Spleen (tissue), 13 donors: ENCODE measurements around the gene PELI3. TPM values are rescaled to one million over a fixed set of nuclear protein-coding genes. Genes with fewer than 3 reads are reported as not detected.

Source experiments
- DNase-seq: peaks from one replicate; pipeline ENCODE4 v3.0.0-alpha.2; 2020
- H3K27ac ChIP-seq, 8 donors: fragments of 200-600 bp; sonication (generic) in 7 of 8; 1 replicate in 4 of 8; 2 replicates in 4 of 8; pipeline versions ENCODE4 v1.5.0 to v1.8.0; 2016 to 2021; ENCODE audit warnings: inconsistent platforms in 4 of 8, mild to moderate bottlenecking in 4 of 8, moderate library complexity in 1 of 8
- H3K27me3 ChIP-seq, 7 donors: fragments of 200-600 bp; sonication (generic) in 6 of 7; replicated peaks in 1 of 7; 1 replicate in 4 of 7; 2 replicates in 3 of 7; pipeline versions ENCODE4 v1.5.0 to v1.8.0; 2016 to 2021; ENCODE audit warnings: inconsistent platforms in 3 of 7, mild to moderate bottlenecking in 1 of 7
- H3K36me3 ChIP-seq, 6 donors: fragments of 200-600 bp; sonication (generic) in 5 of 6; 1 replicate in 4 of 6; 2 replicates in 2 of 6; pipeline versions ENCODE4 v1.5.0 to v1.8.0; 2016 to 2021; ENCODE audit warnings: inconsistent platforms in 2 of 6
- H3K4me1 ChIP-seq, 6 donors: fragments of 200-600 bp; sonication (generic) in 5 of 6; 1 replicate in 3 of 6; 2 replicates in 3 of 6; pipeline versions ENCODE4 v1.5.0 to v1.8.0; 2016 to 2021; ENCODE audit warnings: inconsistent platforms in 3 of 6
- H3K4me3 ChIP-seq, 8 donors: fragments of 200-600 bp; sonication (generic) in 7 of 8; 1 replicate in 4 of 8; 2 replicates in 4 of 8; pipeline versions ENCODE4 v1.5.0 to v1.8.0; 2016 to 2021; ENCODE audit warnings: inconsistent platforms in 4 of 8, mild to moderate bottlenecking in 4 of 8, moderate library complexity in 2 of 8
- H3K9me3 ChIP-seq, 8 donors: fragments of 200-600 bp; sonication (generic) in 7 of 8; 1 replicate in 4 of 8; 2 replicates in 4 of 8; pipeline versions ENCODE4 v1.5.0 to v1.8.0; 2016 to 2021; ENCODE audit warnings: inconsistent platforms in 4 of 8
- POLR2A ChIP-seq, 3 donors: fragments of 450-650 bp; IDR thresholded peaks; one replicate each; pipeline ENCODE4 v1.5.1; 2017; ENCODE audit warnings: antibody characterized with exemption in 3 of 3, mild to moderate bottlenecking in 1 of 3
- POLR2AphosphoS5 ChIP-seq, 3 donors: sonication (generic); formaldehyde crosslinking; IDR thresholded peaks; one replicate each; pipeline ENCODE4 v1.5.1; 2017; ENCODE audit warnings: antibody characterized with exemption in 3 of 3
- WGBS, 5 donors: extraction: QIAGEN DNeasy Blood & Tissue Kit in 3 of 5; methylation state at CpG; one replicate each; pipeline versions ENCODE4 v1.1.5 to v1.1.7; 2013 to 2018; 5-methylcytosine and 5-hydroxymethylcytosine counted together
- intact Hi-C: fragments of 100-400 bp; cut with DNase I; formaldehyde crosslinking; loops from one replicate; pipeline ENCODE4 v1.15.0; 2023; ENCODE audit warnings: low total_unique reads
- long read RNA-seq, 2 donors: transcript quantifications; one replicate each; lab custom pipeline, GENCODE V29; 2026
- polyA plus RNA-seq, 3 donors: library from polyadenylated mRNA; stranded (reverse); fragments of 200-250 nt; gene quantifications; one replicate each; pipeline ENCODE4 v1.2.1, GENCODE V29; 2013
- total RNA-seq, 7 donors: library from RNA; depleted of rRNA in 3 of 7; stranded (reverse); fragments of >200 nt in 3 of 7; fragmentation: NEBNext Ultra II Directional in 4 of 7; extraction: Animal tissue kit (Norgen Biotek cat#: 25700) in 4 of 7; gene quantifications; one replicate each; pipeline versions ENCODE4 v1.1.0 to v1.2.1, GENCODE V29; 2016 to 2021
- TF ChIP-seq, protein P1 (sequence below), 11 experiments: fragments of 200-600 bp in 7 of 11; fragments of 450-650 bp in 4 of 11; sonication (generic) in 4 of 11; IDR thresholded peaks in 8 of 11; conservative IDR thresholded peaks in 3 of 11; 1 replicate in 7 of 11; 2 replicates in 4 of 11; pipeline versions ENCODE4 v1.4.0 to v1.8.0; 2016 to 2021; ENCODE audit warnings: antibody characterized with exemption in 11 of 11, inconsistent platforms in 4 of 11, mild to moderate bottlenecking in 1 of 11
- donor health status: healthy with polysubstance abuse.
- donor health status: DM: no; HTN: no; CAD: no; lungs with moderate emphysema.
- donor health status: DM: no; HTN: no; CAD: no.
- donor health status: Bipolar disorder and iron deficiency.
- donor health status: healthy.
- donor health status: DM: no; HTN: no; CAD: no.
- donor health status: DM: yes; HTN: yes; CAD: no.

Gene PELI3, protein sequence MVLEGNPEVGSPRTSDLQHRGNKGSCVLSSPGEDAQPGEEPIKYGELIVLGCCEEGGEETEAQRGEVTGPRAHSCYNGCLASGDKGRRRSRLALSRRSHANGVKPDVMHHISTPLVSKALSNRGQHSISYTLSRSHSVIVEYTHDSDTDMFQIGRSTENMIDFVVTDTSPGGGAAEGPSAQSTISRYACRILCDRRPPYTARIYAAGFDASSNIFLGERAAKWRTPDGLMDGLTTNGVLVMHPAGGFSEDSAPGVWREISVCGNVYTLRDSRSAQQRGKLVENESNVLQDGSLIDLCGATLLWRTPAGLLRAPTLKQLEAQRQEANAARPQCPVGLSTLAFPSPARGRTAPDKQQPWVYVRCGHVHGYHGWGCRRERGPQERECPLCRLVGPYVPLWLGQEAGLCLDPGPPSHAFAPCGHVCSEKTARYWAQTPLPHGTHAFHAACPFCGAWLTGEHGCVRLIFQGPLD
- total RNA-seq = 10 to 100 TPM in 5 of 7 donors, 1 to 10 TPM in 2; 4.9 to 14.6 (median 10.7) TPM
- 1 to 10 TPM; 2.4 to 6.4 (median 2.7) TPM for polyA plus RNA-seq
- long read RNA-seq, donor 1, partial matches to known transcripts = 0 of 1 reads
- long read RNA-seq, donor 1, other reads (novel, unspliced or antisense) = 0 of 1 reads
- long read RNA-seq, donor 2, partial matches to known transcripts = 0 of 2 reads
- long read RNA-seq, donor 2, other reads (novel, unspliced or antisense) = 0 of 2 reads

DNA sequence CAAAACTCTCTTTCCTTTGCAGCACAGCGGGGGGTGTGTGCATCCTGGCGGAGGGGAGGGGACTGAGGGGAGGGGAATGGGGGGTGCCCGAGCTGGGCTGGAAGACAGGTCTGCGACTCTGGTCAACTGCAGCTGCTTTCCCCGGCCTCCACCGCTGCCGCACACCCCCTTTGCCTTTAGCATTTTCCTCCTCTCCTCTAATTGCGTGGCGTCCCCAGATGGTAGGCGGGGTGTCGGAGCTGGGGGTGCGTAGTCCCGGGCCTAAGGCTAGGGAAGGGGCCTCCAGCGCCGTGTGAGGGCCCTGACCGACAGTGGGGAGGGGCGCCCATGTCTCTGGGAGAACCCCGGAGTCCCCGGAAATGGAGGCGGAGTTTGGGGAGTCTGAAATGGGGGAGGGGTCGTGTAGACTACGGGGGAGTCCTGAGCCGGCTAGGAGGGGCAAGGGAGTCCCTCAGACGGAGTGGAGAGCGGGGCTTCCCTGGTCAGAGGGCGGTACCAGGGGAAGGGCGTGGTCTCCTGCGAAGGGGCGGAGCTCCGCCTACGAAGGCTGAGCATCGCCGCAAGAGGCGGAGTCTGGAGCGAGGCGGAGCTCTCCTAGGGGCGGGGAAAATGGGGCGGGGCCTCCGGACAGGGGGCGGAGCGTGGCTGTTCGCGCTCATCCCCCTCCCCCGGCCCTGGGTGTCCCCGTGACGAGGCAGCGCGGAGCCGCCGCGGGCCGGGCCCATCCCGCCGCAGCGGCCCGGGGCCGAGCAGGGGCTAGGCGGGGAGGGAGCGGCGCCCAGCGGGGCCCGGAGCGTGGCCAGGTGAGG, at the start of gene PELI3:
TSS of gene PELI3 (plus strand) at position 681 of the 809 bp plus-strand sequence. CDS start 1,224 bp downstream, outside the sequence.
- Histone ChIP-seq H3K27me3 (no peaks in the 10 kb centered on the region), H3K27ac (peak within 1 kb of the TSS; percentile 3 to 89 (median 78)), H3K4me3 (peak within 1 kb of the TSS; percentile 33 to 84 (median 60)), H3K9me3 (peaks cover 0 to 5% (median 1%) of the 10 kb centered on the region in 8 donors), H3K36me3 (peaks cover 0 to 4% (median 0%) of the 10 kb centered on the region in 6 donors), H3K4me1 (peaks cover 10 to 54% (median 41%) of the 10 kb centered on the region in 6 donors)
- 0 to 1% (median 1%) methylated on average over 29 to 63 of the region's 63 CpGs for WGBS, 5 donors
- TF ChIP-seq POLR2A (IDR thresholded peaks at IDR 0.05) = peak in 1 of 3 donors; percentile 20
- peak; percentile 79 to 85 (median 80) for TF ChIP-seq POLR2AphosphoS5 (IDR thresholded peaks at IDR 0.05)
- TF ChIP-seq, protein P1, sequence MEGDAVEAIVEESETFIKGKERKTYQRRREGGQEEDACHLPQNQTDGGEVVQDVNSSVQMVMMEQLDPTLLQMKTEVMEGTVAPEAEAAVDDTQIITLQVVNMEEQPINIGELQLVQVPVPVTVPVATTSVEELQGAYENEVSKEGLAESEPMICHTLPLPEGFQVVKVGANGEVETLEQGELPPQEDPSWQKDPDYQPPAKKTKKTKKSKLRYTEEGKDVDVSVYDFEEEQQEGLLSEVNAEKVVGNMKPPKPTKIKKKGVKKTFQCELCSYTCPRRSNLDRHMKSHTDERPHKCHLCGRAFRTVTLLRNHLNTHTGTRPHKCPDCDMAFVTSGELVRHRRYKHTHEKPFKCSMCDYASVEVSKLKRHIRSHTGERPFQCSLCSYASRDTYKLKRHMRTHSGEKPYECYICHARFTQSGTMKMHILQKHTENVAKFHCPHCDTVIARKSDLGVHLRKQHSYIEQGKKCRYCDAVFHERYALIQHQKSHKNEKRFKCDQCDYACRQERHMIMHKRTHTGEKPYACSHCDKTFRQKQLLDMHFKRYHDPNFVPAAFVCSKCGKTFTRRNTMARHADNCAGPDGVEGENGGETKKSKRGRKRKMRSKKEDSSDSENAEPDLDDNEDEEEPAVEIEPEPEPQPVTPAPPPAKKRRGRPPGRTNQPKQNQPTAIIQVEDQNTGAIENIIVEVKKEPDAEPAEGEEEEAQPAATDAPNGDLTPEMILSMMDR (IDR thresholded peaks at IDR 0.05 in 8 of 11, conservative IDR thresholded peaks at IDR 0.05 in 3 of 11) = no peak
- peak; percentile 98 for DNase-seq
- intact Hi-C loops = no loop called here

DNA sequence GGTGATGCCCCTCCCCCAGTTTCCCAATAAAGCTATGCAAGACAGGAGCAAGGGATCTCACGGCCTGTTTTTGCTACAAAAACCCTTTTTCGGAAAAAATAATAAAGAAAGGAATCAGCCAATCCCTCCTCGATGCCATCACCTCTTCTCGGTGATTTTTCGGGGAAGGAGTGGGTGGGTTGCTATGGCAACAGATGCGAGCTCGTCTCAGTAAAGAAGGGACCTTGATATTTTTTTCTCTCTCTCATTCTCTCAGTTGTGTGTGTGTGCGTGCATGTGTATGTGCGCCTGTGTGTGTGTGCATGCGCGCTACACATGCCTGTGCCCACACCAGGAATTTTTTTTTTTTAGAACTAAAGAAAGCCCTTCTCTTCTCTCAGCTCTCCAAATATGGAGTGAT, 49.7 kb upstream of the PELI3 start:
- DNase-seq = no peak
- Histone ChIP-seq H3K27ac (no peak overlapping the region), H3K27me3 (peaks cover 0 to 86% (median 32%) of the 10 kb centered on the region in 7 donors), H3K36me3 (no peaks in the 10 kb centered on the region), H3K4me1 (peaks cover 0 to 20% (median 3%) of the 10 kb centered on the region in 6 donors), H3K4me3 (no peak overlapping the region), H3K9me3 (peaks cover 0 to 7% (median 0%) of the 10 kb centered on the region in 8 donors)
- intact Hi-C loops = no loop called here
- TF ChIP-seq, protein P1 (IDR thresholded peaks at IDR 0.05 in 8 of 11, conservative IDR thresholded peaks at IDR 0.05 in 3 of 11) = no peak
- TF ChIP-seq POLR2AphosphoS5 (IDR thresholded peaks at IDR 0.05) = no peak
- TF ChIP-seq POLR2A (IDR thresholded peaks at IDR 0.05) = no peak
- WGBS, 5 donors = 64 to 70% (median 66%) methylated on average over 11 of the region's 11 CpGs

DNA sequence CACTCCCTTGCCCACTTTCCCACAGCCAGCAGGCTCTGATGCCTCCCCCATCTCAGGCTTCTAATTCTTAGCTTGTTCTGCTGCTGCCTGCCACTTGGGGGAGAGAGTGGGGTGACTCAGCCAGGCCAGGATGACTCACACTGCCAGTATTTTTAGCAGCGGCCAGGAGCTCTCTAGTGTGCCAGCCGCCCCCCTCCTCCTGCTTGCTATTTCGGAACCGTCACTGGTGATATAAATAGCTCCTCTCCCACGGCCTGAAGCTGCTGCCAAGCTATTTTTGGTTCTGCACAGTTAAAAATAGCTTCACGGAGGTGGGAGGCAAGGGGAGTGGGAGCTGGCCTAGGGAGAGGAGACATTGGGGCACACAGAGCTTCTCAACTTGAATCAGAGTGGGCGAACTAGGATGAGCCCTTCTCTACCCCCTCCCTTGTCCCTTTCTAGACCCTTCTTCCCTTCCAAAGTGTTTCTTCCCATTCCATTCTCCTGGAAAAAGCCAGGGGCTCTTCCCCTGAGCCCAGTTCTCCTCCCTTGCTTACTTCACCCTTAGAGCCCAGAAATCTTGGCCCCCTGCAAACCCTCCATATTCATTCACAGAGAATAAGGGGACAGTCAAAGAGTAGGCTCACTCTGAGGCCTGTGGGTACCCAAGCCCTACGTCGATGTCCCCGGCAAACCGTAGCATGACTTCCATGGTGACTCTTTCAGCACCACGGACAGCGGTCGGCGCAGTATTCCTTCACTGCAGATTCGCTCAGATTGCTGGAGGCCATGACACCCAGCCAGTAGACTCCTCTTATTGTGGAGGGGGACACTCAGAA, 48.3 kb upstream of the PELI3 start:
- peaks cover 0 to 78% (median 32%) of the 10 kb centered on the region in 7 donors for H3K27me3 ChIP-seq

More for the DNA sequence above, 48.3 kb upstream of the PELI3 start:
- Histone ChIP-seq H3K4me3 (no peak overlapping the region), H3K9me3 (peaks cover 0 to 7% (median 0%) of the 10 kb centered on the region in 8 donors), H3K4me1 (peaks cover 0 to 20% (median 3%) of the 10 kb centered on the region in 6 donors), H3K36me3 (no peaks in the 10 kb centered on the region), H3K27ac (no peak overlapping the region)
- DNase-seq = no peak
- TF ChIP-seq POLR2AphosphoS5 (IDR thresholded peaks at IDR 0.05) = no peak
- TF ChIP-seq, protein P1 (IDR thresholded peaks at IDR 0.05 in 8 of 11, conservative IDR thresholded peaks at IDR 0.05 in 3 of 11) = no peak
- TF ChIP-seq POLR2A (IDR thresholded peaks at IDR 0.05) = no peak
- 6 to 12% (median 9%) methylated on average over 16 of the region's 16 CpGs for WGBS, 5 donors
- intact Hi-C loops = no loop called here
